Fibroblast of skin of left biceps (primary cell): Measurements from ENCODE around the gene PLCB1.
"Not testable (repeated sequence)": the region's sequence is repeated elsewhere in the genome, so short reads cannot be mapped to it uniquely, and the experiment has no call there.

Source experiments
- DNase-seq, 2 experiments: peaks; one replicate each; pipeline ENCODE4 v3.0.0-alpha.2; 2013; ENCODE audit warnings: low read depth in 2 of 2

Gene PLCB1

GRCh38 chr20:8367689-8368088 lies 235.6 kb downstream of the PLCB1 start:
- DNase-seq: no peak

- DNase-seq: no peak
These were observed 236.6 kb downstream of the PLCB1 start for GRCh38 chr20:8368670-8369069.

GRCh38 chr20:8369311-8369710 lies 237.2 kb downstream of the PLCB1 start:
- no peak for DNase-seq

- DNase-seq: no peak
These were observed 238.7 kb downstream of the PLCB1 start for GRCh38 chr20:8370774-8371173.

- DNase-seq: no peak
These were observed 240.8 kb downstream of the PLCB1 start for GRCh38 chr20:8372824-8373380.

GRCh38 chr20:8373579-8373978 lies 241.5 kb downstream of the PLCB1 start:
- no peak for DNase-seq

GRCh38 chr20:8375898-8376297 lies 243.8 kb downstream of the PLCB1 start:
- DNase-seq: no peak

- no peak for DNase-seq
These were observed 244.9 kb downstream of the PLCB1 start for GRCh38 chr20:8376940-8377339.

GRCh38 chr20:8379125-8379524 lies 247.1 kb downstream of the PLCB1 start:
- DNase-seq: not testable (repeated sequence)

- no peak for DNase-seq
These were observed 253.2 kb downstream of the PLCB1 start for GRCh38 chr20:8385247-8385646.

- no peak for DNase-seq
These were observed 254.9 kb downstream of the PLCB1 start for GRCh38 chr20:8386991-8387390.

- DNase-seq: peak; percentile 62 to 74
These were observed 256.1 kb downstream of the PLCB1 start for GRCh38 chr20:8388141-8388540.

GRCh38 chr20:8388707-8389106 lies 256.6 kb downstream of the PLCB1 start:
- peak; percentile 42 to 56 for DNase-seq

- peak; percentile 31 for DNase-seq
These were observed 257.4 kb downstream of the PLCB1 start for GRCh38 chr20:8389381-8390036.

- no peak for DNase-seq
These were observed 258.0 kb downstream of the PLCB1 start for GRCh38 chr20:8390037-8390433.

- no peak for DNase-seq
These were observed 258.4 kb downstream of the PLCB1 start for GRCh38 chr20:8390500-8390899.

GRCh38 chr20:8393381-8393780 lies 261.3 kb downstream of the PLCB1 start:
- no peak for DNase-seq

- DNase-seq: no peak
These were observed 262.4 kb downstream of the PLCB1 start for GRCh38 chr20:8394308-8394945.

GRCh38 chr20:8395956-8396355 lies 263.9 kb downstream of the PLCB1 start:
- no peak for DNase-seq

GRCh38 chr20:8398263-8399051 lies 266.4 kb downstream of the PLCB1 start:
- DNase-seq: no peak

GRCh38 chr20:8399947-8400346 lies 267.9 kb downstream of the PLCB1 start:
- DNase-seq: no peak

- DNase-seq: no peak
These were observed 268.4 kb downstream of the PLCB1 start for GRCh38 chr20:8400486-8400885.

GRCh38 chr20:8401556-8401955 lies 269.5 kb downstream of the PLCB1 start:
- DNase-seq: no peak
